ENCODE data around the gene IL1RAP. TPM values are rescaled to one million over a fixed set of nuclear protein-coding genes. Genes with fewer than 3 reads are reported as not detected.

The IL1RAP gene
- total RNA-seq, 4 donors from 2014 or later: 0.80 to 8.6 (median 2.7) TPM

DNA sequence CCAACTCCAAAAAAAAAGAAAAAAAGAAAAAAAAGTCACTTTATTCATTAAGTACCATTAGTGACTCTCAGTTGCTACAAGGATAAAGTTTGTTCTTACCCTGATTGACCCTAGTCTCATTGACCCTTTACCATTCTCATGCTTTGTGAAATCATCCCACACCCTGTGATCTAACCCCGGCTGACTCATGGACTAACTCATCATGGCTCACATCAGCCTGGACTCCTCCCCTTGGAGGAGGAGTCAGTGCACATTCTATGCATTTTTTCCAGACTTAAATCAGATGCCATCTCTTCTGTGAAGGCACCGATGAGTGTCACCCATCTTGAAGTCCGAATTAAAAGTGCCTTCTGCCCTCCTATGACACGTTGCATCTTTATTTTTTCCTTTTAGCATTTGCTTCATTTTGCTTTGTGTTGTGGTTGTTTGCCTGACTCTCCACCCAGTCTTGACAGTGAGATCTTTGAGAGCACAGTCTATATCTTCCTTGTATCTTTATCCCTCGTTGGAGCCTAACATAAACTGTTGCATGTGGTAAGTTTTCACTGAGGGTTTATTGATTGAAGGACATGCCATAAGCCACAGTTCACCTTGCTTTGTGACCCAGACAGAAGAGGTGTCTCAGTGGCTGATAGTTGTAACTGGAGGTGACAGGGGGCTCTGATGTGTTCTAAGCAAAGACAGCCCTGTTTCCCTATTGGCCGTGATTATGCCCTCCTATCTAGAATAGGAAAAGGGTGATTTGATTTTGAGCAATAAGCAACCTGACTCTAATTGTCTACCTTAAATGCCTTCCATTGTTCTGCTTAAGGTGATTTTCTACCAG, 72.1 kb downstream of the IL1RAP start:
- intact Hi-C loops (cut with DNase I; ENCODE audit: low total_unique reads) (no loop called here), in situ Hi-C loops (cut with MboI; ENCODE audit: low pct_ligation_motif_present in 1 of 4, low pct_unique_long_range_greater_than_20kb in 1 of 4, low sequenced_read_pairs in 3 of 4) (no loop called here)
- 55 to 76% methylated on average over 4 to 6 of the region's 6 CpGs for WGBS, 2 donors (ENCODE audit: low coverage in 1 of 2)
- Histone ChIP-seq H3K4me1 (no peaks in the 10 kb centered on the region), H3K36me3 (no peaks in the 10 kb centered on the region), H3K9me3 (no peaks in the 10 kb centered on the region), H3K27me3 (no peaks in the 10 kb centered on the region), H3K27ac (no peak overlapping the region), H3K4me3 (no peak overlapping the region)
- no peak for TF ChIP-seq POLR2AphosphoS5 (IDR thresholded peaks at IDR 0.05)
- TF ChIP-seq, protein P1, sequence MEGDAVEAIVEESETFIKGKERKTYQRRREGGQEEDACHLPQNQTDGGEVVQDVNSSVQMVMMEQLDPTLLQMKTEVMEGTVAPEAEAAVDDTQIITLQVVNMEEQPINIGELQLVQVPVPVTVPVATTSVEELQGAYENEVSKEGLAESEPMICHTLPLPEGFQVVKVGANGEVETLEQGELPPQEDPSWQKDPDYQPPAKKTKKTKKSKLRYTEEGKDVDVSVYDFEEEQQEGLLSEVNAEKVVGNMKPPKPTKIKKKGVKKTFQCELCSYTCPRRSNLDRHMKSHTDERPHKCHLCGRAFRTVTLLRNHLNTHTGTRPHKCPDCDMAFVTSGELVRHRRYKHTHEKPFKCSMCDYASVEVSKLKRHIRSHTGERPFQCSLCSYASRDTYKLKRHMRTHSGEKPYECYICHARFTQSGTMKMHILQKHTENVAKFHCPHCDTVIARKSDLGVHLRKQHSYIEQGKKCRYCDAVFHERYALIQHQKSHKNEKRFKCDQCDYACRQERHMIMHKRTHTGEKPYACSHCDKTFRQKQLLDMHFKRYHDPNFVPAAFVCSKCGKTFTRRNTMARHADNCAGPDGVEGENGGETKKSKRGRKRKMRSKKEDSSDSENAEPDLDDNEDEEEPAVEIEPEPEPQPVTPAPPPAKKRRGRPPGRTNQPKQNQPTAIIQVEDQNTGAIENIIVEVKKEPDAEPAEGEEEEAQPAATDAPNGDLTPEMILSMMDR (IDR thresholded peaks at IDR 0.05): no peak
- no peak for TF ChIP-seq EP300 (IDR thresholded peaks at IDR 0.05; ENCODE audit: low read depth)
- no peak for TF ChIP-seq POLR2A (IDR thresholded peaks at IDR 0.05)
- no peak for DNase-seq

DNA sequence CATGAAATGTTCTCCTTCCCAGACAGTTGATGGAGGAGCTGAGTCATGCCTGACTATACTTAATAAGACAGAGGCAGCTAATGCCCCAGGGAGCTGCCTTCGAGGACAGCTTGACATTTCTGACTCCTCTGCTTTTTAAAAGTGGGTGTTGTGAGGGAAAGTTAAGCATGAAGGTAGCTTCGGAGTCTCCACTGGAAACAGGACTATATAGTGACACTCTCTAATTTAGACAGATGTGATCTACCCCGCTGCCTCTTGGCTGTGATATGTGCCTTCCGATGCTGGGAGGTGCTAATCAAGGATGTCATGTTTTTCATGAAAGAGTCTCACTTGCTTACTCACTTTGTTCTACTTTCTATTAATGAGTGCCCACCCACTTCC, 72.7 kb downstream of the IL1RAP start:
- Histone ChIP-seq H3K27me3 (no peaks in the 10 kb centered on the region), H3K36me3 (no peaks in the 10 kb centered on the region), H3K27ac (no peak overlapping the region), H3K9me3 (no peaks in the 10 kb centered on the region), H3K4me3 (no peak overlapping the region), H3K4me1 (no peaks in the 10 kb centered on the region)
- WGBS, 2 donors (ENCODE audit: low coverage in 1 of 2): 68 to 94% methylated on average over 2 to 4 of the region's 4 CpGs
- TF ChIP-seq POLR2AphosphoS5 (IDR thresholded peaks at IDR 0.05) (no peak), POLR2A (IDR thresholded peaks at IDR 0.05) (no peak), EP300 (IDR thresholded peaks at IDR 0.05; ENCODE audit: low read depth) (no peak)
- TF ChIP-seq, protein P1 (IDR thresholded peaks at IDR 0.05): no peak
- no peak for DNase-seq
- in situ Hi-C loops (cut with MboI; ENCODE audit: low pct_ligation_motif_present in 1 of 4, low pct_unique_long_range_greater_than_20kb in 1 of 4, low sequenced_read_pairs in 3 of 4) (no loop called here), intact Hi-C loops (cut with DNase I; ENCODE audit: low total_unique reads) (no loop called here)

DNA sequence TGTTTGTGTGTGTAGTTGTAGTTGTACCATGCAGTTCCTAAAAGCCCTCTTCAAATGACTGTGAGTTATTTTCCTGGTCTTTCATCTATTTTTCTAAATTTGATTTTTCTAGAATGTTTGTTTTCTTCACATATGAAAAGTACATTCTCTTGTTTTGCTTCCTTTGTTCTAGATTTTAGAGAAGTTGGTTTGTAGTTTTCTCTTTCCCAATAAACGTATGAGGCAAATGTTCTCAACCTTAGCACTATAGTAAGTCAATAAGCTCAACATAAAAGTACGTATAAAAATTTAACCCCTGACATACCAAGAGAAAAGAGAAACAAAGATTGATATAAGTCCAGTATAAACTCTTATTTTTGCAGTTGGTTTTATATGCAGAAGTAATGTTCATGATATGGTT, 74.7 kb downstream of the IL1RAP start:
- TF ChIP-seq EP300 (IDR thresholded peaks at IDR 0.05; ENCODE audit: low read depth): no peak
- TF ChIP-seq, protein P1 (IDR thresholded peaks at IDR 0.05): no peak
- no peak for TF ChIP-seq POLR2AphosphoS5 (IDR thresholded peaks at IDR 0.05)
- no peak for TF ChIP-seq POLR2A (IDR thresholded peaks at IDR 0.05)
- 65 to 69% methylated on average over 2 of the region's 2 CpGs for WGBS, 2 donors (ENCODE audit: low coverage in 1 of 2)
- in situ Hi-C loops (cut with MboI; ENCODE audit: low pct_ligation_motif_present in 1 of 4, low pct_unique_long_range_greater_than_20kb in 1 of 4, low sequenced_read_pairs in 3 of 4) (no loop called here), intact Hi-C loops (cut with DNase I; ENCODE audit: low total_unique reads) (no loop called here)
- no peaks in the 10 kb centered on the region for H3K9me3 ChIP-seq
- no peak overlapping the region for H3K27ac ChIP-seq
- H3K4me1 ChIP-seq: no peaks in the 10 kb centered on the region
- DNase-seq: no peak
- H3K36me3 ChIP-seq: no peaks in the 10 kb centered on the region
- no peaks in the 10 kb centered on the region for H3K27me3 ChIP-seq
- H3K4me3 ChIP-seq: no peak overlapping the region

DNA sequence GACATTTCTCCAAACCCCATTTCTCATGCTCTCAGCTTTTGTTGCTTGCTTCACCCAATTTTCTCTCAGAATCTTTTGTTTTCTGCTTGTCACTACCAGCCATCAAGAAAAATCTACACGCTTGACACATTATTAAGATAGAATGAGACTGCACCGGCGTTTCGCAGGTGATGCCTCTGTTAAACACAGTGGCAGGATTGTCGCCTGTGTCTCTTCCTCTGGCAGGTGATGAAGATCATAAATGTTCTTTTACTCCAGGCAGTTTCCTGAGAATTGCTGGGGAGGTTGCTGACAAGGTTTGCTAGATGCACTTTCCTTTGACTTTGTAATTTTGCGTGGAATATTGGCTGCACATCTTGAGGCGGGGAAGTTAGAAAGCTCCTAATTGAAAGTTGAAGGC, 75.4 kb downstream of the IL1RAP start:
- Histone ChIP-seq H3K9me3 (no peaks in the 10 kb centered on the region), H3K36me3 (no peaks in the 10 kb centered on the region), H3K4me3 (no peak overlapping the region), H3K27ac (no peak overlapping the region), H3K27me3 (no peaks in the 10 kb centered on the region), H3K4me1 (no peaks in the 10 kb centered on the region)
- intact Hi-C loops (cut with DNase I; ENCODE audit: low total_unique reads) (no loop called here), in situ Hi-C loops (cut with MboI; ENCODE audit: low pct_ligation_motif_present in 1 of 4, low pct_unique_long_range_greater_than_20kb in 1 of 4, low sequenced_read_pairs in 3 of 4) (no loop called here)
- TF ChIP-seq, protein P1 (IDR thresholded peaks at IDR 0.05): no peak
- no peak for TF ChIP-seq EP300 (IDR thresholded peaks at IDR 0.05; ENCODE audit: low read depth)
- TF ChIP-seq POLR2A (IDR thresholded peaks at IDR 0.05): no peak
- TF ChIP-seq POLR2AphosphoS5 (IDR thresholded peaks at IDR 0.05): no peak
- 80 to 87% methylated on average over 2 to 7 of the region's 7 CpGs for WGBS, 2 donors (ENCODE audit: low coverage in 1 of 2)
- DNase-seq: no peak
